ENCODE data around the gene IFNL2. TPM values are rescaled to one million over a fixed set of nuclear protein-coding genes. Genes with fewer than 3 reads are reported as not detected.
"Not testable (repeated sequence)": the region's sequence is repeated elsewhere in the genome, so short reads cannot be mapped to it uniquely, and the experiment has no call there.

The IFNL2 gene
- not detected for total RNA-seq

GRCh38 chr19:39268085-39268484, at the start of gene IFNL2:
Gene IFNL2, plus strand, starts transcription at chr19:39268396. Its CDS starts 173 bp downstream, at chr19:39268569.
- H3K36me3 Mint-ChIP-seq (ENCODE audit: low read depth); DNase-seq; POLR2A ChIA-PET; CTCF ChIA-PET; H3K27ac Mint-ChIP-seq; H3K4me3 Mint-ChIP-seq; H3K4me1 Mint-ChIP-seq; H3K9me3 Mint-ChIP-seq: not testable (repeated sequence)
- H3K27me3 Mint-ChIP-seq: peaks cover 29% of the 10 kb centered on the region

- H3K9me3 Mint-ChIP-seq, POLR2A ChIA-PET: not testable (repeated sequence)
- CTCF ChIA-PET: interaction anchor here (0.7 to 1.6 kb wide), 2 partner anchors 10 to 111 kb away, joined by 3 read pairs; no protein-coding TSS in a partner anchor
Observed at GRCh38 chr19:39219108-39219507, 49.1 kb upstream of the IFNL2 start.

GRCh38 chr19:39223703-39224279, 44.4 kb upstream of the IFNL2 start:
- DNase-seq: peak; percentile 36
- no peaks in the 10 kb centered on the region for H3K4me1 Mint-ChIP-seq
- no peak overlapping the region for H3K4me3 Mint-ChIP-seq
- no peaks in the 10 kb centered on the region for H3K36me3 Mint-ChIP-seq (ENCODE audit: low read depth)
- CTCF ChIA-PET: no interaction called here
- no peak overlapping the region for H3K27ac Mint-ChIP-seq
- peaks cover 31% of the 10 kb centered on the region for H3K27me3 Mint-ChIP-seq
- POLR2A ChIA-PET: no interaction called here
- H3K9me3 Mint-ChIP-seq: no peaks in the 10 kb centered on the region

More at GRCh38 chr19:39219108-39219507, 49.1 kb upstream of the IFNL2 start:
- H3K4me1 Mint-ChIP-seq; H3K4me3 Mint-ChIP-seq; DNase-seq; H3K36me3 Mint-ChIP-seq (ENCODE audit: low read depth); H3K27ac Mint-ChIP-seq: not testable (repeated sequence)
- H3K27me3 Mint-ChIP-seq: peaks cover 16% of the 10 kb centered on the region

- Mint-ChIP-seq H3K36me3 (ENCODE audit: low read depth) (no peaks in the 10 kb centered on the region), H3K27ac (no peak overlapping the region), H3K4me1 (no peaks in the 10 kb centered on the region), H3K4me3 (no peak overlapping the region), H3K9me3 (no peaks in the 10 kb centered on the region), H3K27me3 (peaks cover 31% of the 10 kb centered on the region)
- POLR2A ChIA-PET: no interaction called here
- DNase-seq: no peak
- CTCF ChIA-PET: no interaction called here
Observed at GRCh38 chr19:39224910-39225309, 43.3 kb upstream of the IFNL2 start.

GRCh38 chr19:39230096-39230764, 38.0 kb upstream of the IFNL2 start:
- Mint-ChIP-seq H3K4me3 (no peak overlapping the region), H3K27ac (no peak overlapping the region), H3K4me1 (no peaks in the 10 kb centered on the region), H3K27me3 (peaks cover 14% of the 10 kb centered on the region), H3K9me3 (no peaks in the 10 kb centered on the region), H3K36me3 (ENCODE audit: low read depth) (no peaks in the 10 kb centered on the region)
- ChIA-PET POLR2A (no interaction called here), CTCF (interaction anchor here (1.2 kb wide), 1 partner anchor 12 kb away, joined by 3 read pairs; no protein-coding TSS in a partner anchor)
- DNase-seq: no peak

GRCh38 chr19:39232708-39233107, 35.5 kb upstream of the IFNL2 start:
- no peaks in the 10 kb centered on the region for H3K9me3 Mint-ChIP-seq
- no peaks in the 10 kb centered on the region for H3K36me3 Mint-ChIP-seq (ENCODE audit: low read depth)
- H3K4me1 Mint-ChIP-seq: peaks cover 12% of the 10 kb centered on the region
- peaks cover 2% of the 10 kb centered on the region for H3K27me3 Mint-ChIP-seq
- H3K27ac Mint-ChIP-seq: no peak overlapping the region
- ChIA-PET CTCF (no interaction called here), POLR2A (no interaction called here)
- H3K4me3 Mint-ChIP-seq: no peak overlapping the region
- no peak for DNase-seq

GRCh38 chr19:39236527-39236926, 31.7 kb upstream of the IFNL2 start:
- ChIA-PET CTCF (interaction anchor here (0.7 kb wide), 1 partner anchor 551 kb away, joined by 3 read pairs; no protein-coding TSS in a partner anchor), POLR2A (no interaction called here)
- H3K4me3 Mint-ChIP-seq: no peak overlapping the region
- peaks cover 2% of the 10 kb centered on the region for H3K27me3 Mint-ChIP-seq
- no peak overlapping the region for H3K27ac Mint-ChIP-seq
- H3K4me1 Mint-ChIP-seq: peaks cover 21% of the 10 kb centered on the region
- H3K36me3 Mint-ChIP-seq (ENCODE audit: low read depth): no peaks in the 10 kb centered on the region
- peak; percentile 38 for DNase-seq
- no peaks in the 10 kb centered on the region for H3K9me3 Mint-ChIP-seq

GRCh38 chr19:39237200-39238184, 30.7 kb upstream of the IFNL2 start:
- Mint-ChIP-seq H3K36me3 (ENCODE audit: low read depth) (no peaks in the 10 kb centered on the region), H3K27me3 (peaks cover 2% of the 10 kb centered on the region), H3K4me3 (no peak overlapping the region), H3K27ac (no peak overlapping the region), H3K9me3 (no peaks in the 10 kb centered on the region), H3K4me1 (peaks cover 21% of the 10 kb centered on the region)
- peak; percentile 49 for DNase-seq
- CTCF ChIA-PET: no interaction called here
- POLR2A ChIA-PET: interaction anchor here (0.7 kb wide), 1 partner anchor 71 kb away, joined by 3 read pairs; no protein-coding TSS in a partner anchor

- no peaks in the 10 kb centered on the region for H3K36me3 Mint-ChIP-seq (ENCODE audit: low read depth)
- ChIA-PET CTCF (no interaction called here), POLR2A (no interaction called here)
- H3K27me3 Mint-ChIP-seq: peaks cover 2% of the 10 kb centered on the region
- no peaks in the 10 kb centered on the region for H3K9me3 Mint-ChIP-seq
- H3K27ac Mint-ChIP-seq: no peak overlapping the region
- DNase-seq: no peak
- H3K4me3 Mint-ChIP-seq: no peak overlapping the region
- H3K4me1 Mint-ChIP-seq: peaks cover 21% of the 10 kb centered on the region
Observed at GRCh38 chr19:39238209-39238608, 30.0 kb upstream of the IFNL2 start.

- no peaks in the 10 kb centered on the region for H3K9me3 Mint-ChIP-seq
- peaks cover 2% of the 10 kb centered on the region for H3K27me3 Mint-ChIP-seq
- POLR2A ChIA-PET: no interaction called here
- peaks cover 21% of the 10 kb centered on the region for H3K4me1 Mint-ChIP-seq
- CTCF ChIA-PET: no interaction called here
- no peaks in the 10 kb centered on the region for H3K36me3 Mint-ChIP-seq (ENCODE audit: low read depth)
- no peak overlapping the region for H3K27ac Mint-ChIP-seq
- DNase-seq: no peak
- H3K4me3 Mint-ChIP-seq: no peak overlapping the region
Observed at GRCh38 chr19:39238944-39239343, 29.3 kb upstream of the IFNL2 start.

GRCh38 chr19:39240421-39240820, 27.8 kb upstream of the IFNL2 start:
- H3K4me3 Mint-ChIP-seq: no peak overlapping the region
- H3K4me1 Mint-ChIP-seq: peaks cover 21% of the 10 kb centered on the region
- H3K36me3 Mint-ChIP-seq (ENCODE audit: low read depth): no peaks in the 10 kb centered on the region
- CTCF ChIA-PET: interaction anchor here (0.7 kb wide), 1 partner anchor 118 kb away, joined by 4 read pairs; no protein-coding TSS in a partner anchor
- no peaks in the 10 kb centered on the region for H3K9me3 Mint-ChIP-seq
- H3K27ac Mint-ChIP-seq: no peak overlapping the region
- POLR2A ChIA-PET: interaction anchor here (0.9 kb wide), 1 partner anchor 12 kb away, joined by 3 read pairs; no protein-coding TSS in a partner anchor
- no peak for DNase-seq
- peaks cover 2% of the 10 kb centered on the region for H3K27me3 Mint-ChIP-seq

- H3K27ac Mint-ChIP-seq; H3K4me1 Mint-ChIP-seq; H3K4me3 Mint-ChIP-seq; CTCF ChIA-PET; H3K36me3 Mint-ChIP-seq (ENCODE audit: low read depth); H3K27me3 Mint-ChIP-seq; H3K9me3 Mint-ChIP-seq; POLR2A ChIA-PET; DNase-seq: not testable (repeated sequence)
Observed at GRCh38 chr19:39243741-39244140, 24.5 kb upstream of the IFNL2 start.

- H3K27ac Mint-ChIP-seq; H3K4me3 Mint-ChIP-seq; H3K4me1 Mint-ChIP-seq; H3K9me3 Mint-ChIP-seq; H3K27me3 Mint-ChIP-seq; POLR2A ChIA-PET; CTCF ChIA-PET; DNase-seq; H3K36me3 Mint-ChIP-seq (ENCODE audit: low read depth): not testable (repeated sequence)
Observed at GRCh38 chr19:39244410-39245100, 23.6 kb upstream of the IFNL2 start, which contains the start of gene IFNL3. Gene IFNL3, minus strand, starts transcription at chr19:39245006. Its CDS starts 39 bp downstream, at chr19:39244967.
